NCI-H82 (cell line): ENCODE results near the gene HS3ST6.
A peak's percentile ranks its signal among the peaks of the same experiment; 100 is the strongest.
"Not testable (repeated sequence)": the region's sequence is repeated elsewhere in the genome, so short reads cannot be mapped to it uniquely, and the experiment has no call there.

ENCODE experiments used
- DNase-seq: peaks from one replicate; lab custom pipeline; 2025; lab: John Stamatoyannopoulos, UW

The HS3ST6 gene

DNA sequence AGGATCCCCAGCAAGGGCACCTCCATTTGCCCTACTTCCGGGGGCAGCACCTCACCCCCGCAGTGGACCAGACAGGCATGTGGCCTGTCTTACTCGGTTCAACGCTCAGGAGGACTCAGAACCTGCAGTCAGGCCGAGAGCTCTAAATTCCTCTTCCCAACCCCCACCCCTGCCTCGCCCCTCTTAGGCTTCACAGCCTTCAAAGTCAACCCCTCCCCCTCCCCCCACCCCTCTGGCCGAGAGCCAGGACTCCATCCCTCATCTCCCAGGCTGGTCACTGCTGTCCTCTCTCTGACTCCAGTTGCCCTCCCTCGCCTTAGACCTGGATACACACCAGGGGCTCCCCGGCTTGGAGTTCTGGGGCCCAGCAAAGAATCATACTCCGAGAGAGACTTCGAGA lies 8.1 kb upstream of the HS3ST6 start:
- no peak for DNase-seq

DNA sequence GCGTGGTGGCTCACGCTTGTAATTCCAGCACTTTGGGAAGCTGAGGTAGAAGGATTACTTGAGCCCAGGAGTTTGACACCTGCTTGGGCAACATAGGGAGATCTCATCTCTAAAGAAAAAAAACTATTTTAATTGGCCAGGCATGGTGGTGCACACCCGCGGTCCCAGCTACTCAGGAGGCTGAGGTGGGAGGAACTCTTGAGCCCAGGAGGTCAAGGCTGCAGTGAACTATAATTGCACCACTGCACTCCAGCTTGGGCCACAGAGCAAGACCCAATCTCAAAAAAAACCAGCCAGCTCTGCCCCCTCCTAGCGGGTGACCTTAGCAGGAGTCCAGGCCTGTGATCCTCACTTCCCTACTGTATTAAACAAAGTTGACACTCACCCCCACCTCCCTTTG lies 5.9 kb upstream of the HS3ST6 start:
- DNase-seq = no peak

DNA sequence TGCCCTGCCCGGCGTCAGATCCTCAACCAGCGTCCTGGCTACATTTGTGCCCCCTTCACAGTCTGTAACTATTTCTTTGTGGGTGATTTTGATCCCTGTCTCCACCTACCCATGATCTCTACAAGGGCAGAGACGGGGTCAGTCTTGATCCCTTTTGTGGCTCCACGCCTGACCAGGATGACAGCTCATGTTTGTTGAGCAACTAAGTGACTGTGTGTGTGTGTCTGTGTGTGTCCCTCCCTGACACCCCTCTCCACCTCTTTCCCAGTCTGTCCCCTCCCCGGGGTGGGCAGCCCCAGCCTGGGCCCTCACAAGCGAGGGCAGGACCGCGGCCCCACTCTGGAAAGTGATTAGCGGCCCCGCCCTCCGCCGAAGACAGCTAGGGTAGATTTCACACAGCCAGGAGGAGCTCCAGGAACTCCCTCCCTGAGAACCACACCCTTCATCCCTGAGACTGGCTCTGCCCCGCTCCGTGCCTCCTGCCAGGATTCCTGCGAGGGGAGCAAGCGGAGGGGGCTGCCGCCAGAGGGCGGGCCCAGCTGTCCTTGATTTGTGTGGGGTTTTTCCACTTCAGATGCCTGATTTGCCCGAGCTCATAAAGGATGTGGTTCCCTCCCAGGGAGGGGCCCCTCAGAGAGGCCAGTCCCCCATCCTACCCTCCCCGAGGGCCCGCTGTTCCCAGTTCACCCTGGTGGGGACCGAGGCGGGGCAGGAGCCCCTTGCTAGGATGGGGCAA lies 5.3 kb upstream of the HS3ST6 start:
- DNase-seq = peak; percentile 92

DNA sequence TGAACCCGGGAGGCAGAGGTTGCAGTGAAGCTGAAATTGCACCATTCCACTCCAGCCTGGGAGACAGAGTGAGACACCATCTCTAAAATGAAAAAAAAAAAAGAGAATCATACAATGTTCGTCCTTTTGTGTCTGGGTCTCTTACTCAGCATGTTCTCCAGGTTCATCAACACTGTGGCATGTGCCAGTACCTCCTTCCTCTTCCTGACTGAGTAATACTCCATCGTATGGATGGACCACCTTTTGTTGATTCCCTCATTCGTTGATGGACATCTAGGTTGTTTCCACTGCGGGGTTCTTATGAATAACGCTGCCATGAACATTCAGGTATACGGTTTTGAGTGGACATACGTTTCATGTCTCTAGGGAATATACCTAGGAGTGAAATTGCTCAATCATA lies 4.1 kb upstream of the HS3ST6 start:
- DNase-seq = no peak

DNA sequence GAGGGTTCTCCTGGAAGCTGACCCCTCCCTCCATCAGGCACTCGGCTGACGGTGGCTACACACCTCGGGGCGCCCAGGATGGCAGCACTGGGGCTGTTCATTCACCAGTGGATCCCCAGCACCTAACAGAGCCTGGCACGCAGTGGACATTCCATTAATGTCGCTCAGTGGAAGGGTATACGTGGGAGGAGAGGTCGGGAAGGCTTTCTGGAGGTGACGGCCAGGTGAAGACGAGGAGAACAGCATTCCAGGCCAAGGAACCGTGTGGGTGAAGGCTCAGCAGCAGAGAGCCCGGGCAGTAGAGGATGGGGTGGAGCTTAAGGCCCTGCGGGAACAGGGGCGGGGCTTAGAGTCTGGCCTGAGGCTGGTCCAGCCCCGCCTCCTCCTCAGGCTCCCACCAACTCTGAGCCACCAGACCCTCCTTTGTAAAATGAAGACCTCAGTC lies 2.5 kb upstream of the HS3ST6 start:
- peak; percentile 80 for DNase-seq

DNA sequence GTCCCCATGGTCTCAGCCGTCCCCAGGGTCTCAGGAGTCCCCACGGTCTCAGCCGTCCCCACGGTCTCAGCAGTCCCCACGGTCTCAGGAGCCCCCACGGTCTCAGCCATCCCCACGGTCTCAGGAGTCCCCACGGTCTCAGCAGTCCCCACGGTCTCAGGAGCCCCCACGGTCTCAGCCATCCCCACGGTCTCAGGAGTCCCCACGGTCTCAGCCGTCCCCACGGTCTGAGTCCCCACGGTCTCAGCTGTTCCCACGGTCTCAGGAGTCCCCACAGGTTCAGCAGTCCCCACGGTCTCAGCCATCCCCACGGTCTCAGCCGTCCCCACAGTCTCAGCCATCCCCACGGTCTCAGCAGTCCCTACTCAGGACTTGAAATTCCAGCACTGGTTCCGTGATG lies 1.9 kb upstream of the HS3ST6 start:
- not testable (repeated sequence) for DNase-seq

DNA sequence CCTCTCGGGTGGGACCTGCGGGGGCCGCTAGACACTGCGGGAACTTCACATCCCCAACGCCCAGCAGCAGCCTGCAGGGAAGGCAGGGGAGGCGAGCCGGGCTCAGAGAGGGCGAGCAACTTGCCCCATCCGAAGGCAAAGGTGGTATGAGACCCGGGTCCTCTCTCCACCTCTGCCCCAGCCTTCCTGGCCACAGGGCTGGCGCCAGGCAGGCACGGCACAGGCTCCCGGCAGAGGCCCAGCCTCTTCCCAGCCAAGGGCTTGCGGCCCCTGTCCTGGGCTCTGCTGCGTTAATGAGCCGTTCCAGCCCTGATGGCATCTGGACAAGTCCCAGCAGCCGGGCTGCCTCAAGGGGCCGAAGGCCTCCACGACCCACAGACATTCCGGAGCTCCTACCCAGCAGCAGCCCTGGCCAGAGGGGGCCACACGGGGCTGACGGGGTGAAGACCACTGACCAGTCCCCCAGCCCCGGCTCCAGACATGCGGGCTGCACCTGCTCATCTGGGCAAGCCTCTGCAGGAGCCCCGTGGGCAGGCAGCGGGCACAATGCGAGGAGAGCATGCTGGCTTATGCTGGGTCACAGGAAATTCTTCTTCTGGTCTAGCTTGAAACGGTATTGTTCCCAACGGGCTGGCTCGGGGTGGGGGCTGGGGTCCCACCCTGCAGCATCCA lies 1.2 kb upstream of the HS3ST6 start:
- no peak for DNase-seq

DNA sequence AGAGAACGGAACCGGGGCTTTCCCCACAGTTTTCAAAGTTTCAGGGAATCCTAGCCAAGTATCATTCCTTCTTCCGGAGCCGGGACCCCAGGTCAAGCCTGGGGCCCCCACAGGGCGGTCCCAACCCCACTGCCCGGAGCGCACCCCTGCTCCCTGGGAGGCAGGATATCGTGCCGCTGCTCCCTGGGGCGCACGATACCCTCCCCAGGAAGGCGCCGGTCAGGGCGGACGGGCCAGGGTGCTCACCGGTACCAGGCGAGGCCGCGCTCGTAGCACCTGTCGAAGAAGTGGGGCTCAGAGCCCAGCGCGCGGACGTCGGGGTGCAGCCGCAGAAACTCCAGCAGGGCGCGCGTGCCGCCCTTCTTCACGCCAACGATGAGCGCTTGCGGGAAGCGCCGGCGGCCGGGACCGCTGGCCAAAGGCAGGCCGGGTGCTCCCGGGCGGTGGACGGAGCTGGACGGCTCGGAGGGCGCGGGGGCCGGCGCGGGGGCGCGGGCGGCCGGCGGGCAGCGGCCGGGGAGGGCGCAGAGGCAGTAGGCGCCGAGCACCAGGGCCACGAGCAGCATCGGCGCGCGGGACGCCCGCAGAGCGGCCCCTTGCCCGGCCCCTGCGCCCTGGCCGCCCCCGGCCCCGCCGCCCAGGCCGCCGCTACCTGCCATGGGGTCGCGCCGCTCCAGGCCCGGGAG lies 407 bp downstream of the HS3ST6 start:
- DNase-seq = no peak

DNA sequence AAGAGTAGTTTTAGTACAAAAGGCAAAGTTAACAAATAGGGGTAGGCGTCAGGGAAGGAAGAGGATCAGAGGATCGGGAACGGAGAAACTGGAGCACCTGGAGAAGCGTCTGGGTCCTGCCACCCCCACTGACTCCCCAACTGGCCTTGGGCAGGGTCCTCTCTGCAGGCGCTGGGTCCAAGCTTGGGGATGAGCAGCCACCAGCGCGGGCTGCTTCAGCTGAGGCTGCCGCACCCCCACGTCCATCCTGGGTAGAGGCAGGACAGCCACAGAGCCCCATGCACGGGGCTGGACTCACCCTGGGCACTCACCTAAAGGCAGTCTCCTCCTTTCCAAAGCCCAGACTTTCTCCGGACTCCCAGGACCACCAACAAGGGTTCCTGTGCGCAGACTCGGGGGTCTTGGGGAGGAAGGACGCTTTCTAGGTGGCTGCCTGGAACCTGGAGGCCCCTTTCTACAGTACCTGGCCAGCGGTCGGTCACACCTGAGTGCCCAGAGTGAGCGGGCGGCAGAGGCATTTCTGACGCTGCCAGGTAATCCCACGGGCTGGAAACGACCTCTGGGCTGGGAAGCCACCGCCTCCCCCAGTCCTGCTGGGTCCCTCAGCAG lies 1.1 kb downstream of the HS3ST6 start:
- DNase-seq = no peak

DNA sequence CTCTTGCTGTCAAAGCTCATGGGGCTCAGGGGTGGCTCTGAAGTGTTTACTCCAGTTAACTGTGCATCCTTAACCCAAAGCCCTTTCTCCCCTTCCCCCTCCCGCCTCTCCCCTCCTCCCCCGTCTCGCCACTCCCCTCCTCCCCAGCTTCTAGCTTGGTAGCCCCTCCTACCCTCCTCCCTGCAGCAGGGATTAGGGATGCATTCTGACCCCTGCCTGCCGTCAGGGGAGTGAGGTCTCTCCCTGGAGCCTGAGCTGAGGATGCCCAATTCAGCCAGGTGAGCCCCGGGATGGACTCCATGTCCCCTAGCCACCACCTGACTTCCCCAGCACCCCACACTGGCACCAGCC lies 1.6 kb downstream of the HS3ST6 start:
- peak; percentile 65 for DNase-seq

DNA sequence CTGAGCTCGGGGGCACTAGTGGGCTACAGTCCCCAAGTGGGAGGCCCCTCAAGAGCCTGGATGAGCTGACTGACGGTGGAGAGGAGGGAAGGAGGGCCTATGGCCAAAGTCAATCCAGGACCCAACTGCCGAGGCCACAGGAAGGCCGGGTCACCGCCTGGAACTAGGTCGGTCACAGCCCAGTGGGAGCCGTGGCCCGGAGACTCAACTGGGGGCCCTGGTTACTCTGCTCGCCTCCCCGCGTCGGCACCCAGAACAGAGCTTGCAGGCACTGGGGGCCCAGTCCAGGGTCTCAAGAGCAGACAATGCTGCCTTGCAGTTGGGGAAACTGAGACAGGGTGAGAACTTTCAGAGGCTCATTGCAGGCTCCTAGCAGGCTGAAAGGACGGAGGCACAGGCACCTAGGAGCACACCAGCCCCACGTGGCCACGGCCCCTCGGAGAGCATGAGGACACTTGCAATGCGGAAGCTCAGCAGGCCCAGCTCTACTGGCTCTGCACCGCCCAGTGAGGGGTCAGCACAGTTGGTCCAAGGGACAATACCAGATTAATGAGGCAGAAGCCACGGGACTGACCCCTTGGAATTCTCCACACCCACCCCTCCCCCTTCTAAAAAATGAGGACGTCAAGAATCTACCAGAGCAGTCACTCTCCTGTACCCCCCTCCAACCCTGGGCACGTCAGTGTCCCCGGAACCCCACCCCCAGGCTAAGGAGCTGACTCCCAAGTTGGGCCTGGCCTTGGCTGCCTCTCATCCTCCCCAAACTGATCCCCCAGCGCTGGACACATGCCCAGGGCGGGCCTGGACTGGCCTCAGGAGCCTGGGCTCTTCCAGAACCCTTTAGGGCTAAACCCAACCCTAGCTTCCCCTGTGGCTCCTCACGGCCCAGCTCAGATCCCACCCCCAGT lies 2.2 kb downstream of the HS3ST6 start:
- DNase-seq = no peak

DNA sequence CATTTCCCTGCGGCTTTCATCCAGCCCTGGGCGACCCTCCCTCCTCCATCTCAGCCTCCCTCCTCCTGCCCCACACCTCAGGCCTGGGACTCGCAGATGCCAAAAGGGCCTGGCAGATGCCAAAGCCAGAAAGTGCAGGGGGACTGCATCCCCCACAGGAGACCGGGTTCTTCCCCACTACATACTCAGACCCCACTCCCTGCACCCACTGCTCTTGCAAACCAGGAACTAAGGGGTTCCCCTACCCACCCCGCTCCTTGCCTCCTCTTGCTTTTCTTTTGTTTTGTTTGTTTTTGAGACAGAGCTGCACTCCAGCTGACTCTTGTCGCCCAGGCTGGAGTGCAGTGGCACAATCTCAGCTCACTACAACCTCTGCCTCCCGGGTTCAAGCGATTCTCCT lies 3.2 kb downstream of the HS3ST6 start:
- no peak for DNase-seq

DNA sequence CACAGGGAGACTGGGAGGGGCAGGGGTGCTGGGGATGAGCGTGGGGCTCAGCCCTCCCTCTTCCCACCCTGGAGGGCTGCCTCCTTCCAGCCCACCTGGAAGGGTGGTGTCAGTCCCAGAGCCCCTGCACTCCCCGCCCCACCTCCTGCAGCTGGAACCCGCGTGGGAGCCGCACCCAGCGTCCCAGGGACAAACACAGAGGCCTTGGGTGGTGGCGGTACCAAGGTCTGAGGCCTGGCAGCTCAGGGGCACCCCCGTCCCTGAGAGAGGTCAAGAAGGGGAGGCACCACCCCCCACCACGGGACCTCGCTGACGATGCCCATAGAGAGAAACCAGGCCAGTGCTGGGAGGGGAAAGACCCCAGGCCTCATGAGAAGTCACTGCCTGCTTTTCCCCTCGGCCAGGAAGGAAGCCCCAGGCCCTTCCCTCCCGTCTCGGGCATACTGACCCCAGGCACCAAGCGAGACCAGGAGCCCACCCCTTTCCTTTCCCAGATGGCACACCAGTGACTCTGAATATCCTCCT lies 4.1 kb downstream of the HS3ST6 start:
- no peak for DNase-seq

DNA sequence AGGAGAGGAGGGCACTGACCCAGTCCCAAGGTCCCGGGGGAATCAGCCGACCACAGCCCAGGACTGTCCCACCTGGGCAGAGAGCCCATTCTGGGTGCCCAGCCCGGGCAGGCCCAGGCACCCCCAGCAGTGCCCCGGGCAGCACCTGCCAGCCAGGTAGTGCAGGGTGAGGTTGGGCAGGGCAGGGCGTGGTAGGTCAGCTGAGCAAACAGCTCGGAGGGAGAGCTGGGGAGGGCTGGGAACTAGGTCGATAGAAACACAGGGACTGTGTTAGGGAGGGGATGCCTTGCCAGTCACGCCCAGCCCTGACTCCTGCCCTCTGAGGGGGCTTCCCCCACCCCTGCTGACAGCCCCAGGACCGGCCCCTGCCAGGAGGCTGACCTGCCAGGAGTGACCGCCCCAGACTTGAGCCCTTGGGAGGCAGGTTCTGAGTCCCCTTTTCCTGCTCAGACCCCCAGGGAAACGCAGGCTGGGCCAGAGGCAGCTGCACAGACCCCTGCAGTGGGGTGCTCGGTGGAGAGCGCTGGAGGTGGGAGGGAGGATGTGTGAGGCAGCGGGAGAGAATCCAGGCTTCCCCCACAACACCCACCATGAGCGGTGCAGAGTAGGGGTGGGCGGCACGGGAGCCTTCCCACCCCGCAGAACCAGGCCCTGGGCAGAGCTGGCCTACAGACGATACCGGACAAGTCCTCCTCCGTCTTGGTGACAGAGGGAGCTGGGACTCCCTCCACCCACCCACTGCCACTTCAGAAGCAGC lies 4.7 kb downstream of the HS3ST6 start:
- DNase-seq = no peak

DNA sequence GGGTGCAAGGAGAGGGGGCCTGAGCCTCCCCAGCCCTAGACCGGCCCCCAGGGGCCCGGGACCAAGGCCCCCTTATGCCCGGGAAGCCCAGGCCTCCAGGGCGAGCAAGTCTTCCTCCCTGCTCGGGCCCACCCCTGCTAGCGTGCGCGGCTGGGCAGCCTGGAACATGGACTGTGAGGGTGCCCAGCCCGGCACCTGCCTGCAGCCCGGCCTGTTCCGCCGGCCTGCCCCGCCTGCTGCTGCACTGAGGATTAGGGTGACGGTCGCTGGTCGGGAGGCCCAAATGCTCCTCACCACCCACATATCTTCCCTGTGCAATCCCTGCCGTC lies 6.0 kb downstream of the HS3ST6 start:
- DNase-seq = no peak

DNA sequence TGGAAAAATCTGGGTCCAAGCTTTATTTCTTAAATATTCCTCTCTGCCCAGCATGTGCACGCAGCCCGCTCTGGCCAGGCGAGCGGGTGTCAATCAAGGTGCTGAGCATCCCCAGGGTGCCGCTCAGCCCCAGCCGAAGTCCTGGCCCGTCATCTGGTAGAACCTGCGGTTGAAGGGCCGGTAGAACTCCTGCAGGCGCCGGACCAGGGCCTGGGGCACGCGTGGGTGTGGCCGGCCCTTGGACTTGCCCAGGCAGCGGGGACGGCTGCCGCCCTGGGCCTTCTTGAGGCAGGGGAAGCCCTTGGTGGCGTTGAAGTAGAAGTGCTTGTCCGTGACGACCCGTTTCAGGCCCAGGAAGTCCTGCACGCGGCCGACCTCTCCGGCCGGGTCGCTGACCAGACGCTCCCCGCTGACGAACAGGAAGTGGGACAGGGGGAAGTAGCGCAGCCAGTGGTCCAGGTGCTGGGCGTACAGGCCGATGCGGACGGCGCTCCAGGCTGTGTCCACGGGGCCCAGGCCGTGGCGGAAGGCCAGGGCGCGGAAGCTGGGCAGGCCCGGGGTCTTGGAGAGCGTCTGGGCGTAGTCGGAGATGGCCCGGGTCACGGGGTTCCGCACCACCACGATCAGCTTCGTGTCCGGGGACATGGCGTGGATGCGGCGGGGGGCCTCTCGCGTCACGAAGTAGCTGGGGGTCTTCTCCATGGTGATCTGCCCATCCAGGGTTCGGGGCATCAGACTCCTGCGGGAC lies 6.6 kb downstream of the HS3ST6 start:
- DNase-seq = no peak

DNA sequence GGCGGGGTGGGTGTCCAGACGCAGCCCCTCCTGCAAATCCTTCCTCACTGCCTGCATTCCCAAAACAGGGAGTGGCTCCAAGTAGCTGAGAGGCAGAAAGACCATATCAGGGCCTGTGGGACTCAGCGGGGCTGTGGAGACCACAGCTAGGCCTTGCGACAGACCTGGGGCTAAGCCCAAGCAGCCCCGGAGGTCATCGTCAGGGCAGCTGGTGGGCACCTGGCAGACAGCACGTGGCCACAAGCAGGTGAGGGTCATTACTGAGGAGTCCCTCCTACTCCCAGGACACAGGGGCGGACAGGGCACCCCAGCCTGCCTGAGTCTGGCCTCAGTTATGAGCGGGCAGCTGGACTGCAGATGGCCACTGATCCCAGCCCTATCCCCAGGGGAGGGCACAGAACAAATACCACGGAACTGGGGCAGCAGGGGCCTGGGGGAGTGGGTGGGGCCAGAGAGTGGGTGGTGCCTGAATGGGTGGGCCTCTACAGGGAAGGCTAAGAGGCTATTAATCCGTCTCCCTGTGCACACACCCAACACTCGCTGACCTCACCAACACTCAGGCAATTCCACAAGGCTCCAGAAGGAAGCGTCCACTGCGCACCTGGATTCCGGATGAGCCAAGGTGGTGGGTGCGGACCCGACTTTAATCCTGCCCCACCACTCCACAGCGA lies 8.5 kb downstream of the HS3ST6 start:
- DNase-seq = peak; percentile 96

DNA sequence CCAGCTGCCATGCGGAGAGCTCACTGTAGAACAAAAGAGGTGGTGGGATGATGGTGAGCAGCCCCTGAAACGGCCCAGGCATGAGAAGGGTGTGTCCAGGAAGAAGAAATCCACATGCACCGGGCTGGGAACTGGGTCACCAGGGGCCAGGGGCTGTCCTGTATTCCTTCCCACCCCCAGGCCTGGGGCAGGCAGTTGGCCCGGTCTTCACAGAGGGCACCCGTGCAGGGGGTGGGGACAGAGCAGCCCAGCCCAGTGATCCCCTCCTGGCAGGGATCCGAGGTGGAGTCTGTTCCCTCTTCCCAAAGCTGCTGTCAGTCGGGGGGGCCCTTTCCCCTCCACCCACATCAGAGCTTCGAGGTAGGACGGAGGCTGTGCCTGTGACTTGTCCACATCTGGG lies 9.2 kb downstream of the HS3ST6 start:
- DNase-seq = peak; percentile 53

DNA sequence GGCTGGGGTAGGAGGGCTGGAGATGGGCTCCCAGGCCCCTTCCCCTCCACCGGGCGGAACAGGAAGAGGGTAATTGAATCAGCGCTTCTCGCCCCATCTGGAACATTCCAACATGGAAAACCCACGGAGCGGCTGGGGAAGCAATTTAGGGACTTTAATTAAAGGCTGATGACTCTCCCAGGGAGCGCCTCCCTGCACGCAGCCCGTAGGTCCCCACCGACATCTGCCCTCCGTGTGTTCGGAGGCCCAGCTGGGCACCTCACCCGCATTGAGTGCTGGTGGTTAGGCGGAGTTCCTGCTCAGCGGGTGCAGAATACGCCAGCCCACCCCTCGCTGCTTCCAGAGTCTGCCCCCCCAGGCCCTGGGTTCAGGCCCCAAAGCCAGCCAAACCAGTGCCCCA lies 10.0 kb downstream of the HS3ST6 start:
- DNase-seq = no peak
